H1 (cell line): ENCODE measurements around the gene PRDM10. TPM values are rescaled to one million over a fixed set of nuclear protein-coding genes. Genes with fewer than 3 reads are reported as not detected.

ENCODE experiments used
- HDAC6 ChIP-seq: IDR thresholded peaks from one replicate; pipeline ENCODE4 v1.7.1; 2012; ENCODE audit warnings: low read depth, mild to moderate bottlenecking, inconsistent platforms, low read length, moderate library complexity
- KDM4A ChIP-seq: IDR thresholded peaks from one replicate; pipeline ENCODE4 v1.7.1; 2012; ENCODE audit warnings: low read depth, mild to moderate bottlenecking, moderate library complexity, low read length, inconsistent platforms; ENCODE audit not compliant: severe bottlenecking
- POLR2AphosphoS5 ChIP-seq: IDR thresholded peaks from 2 replicates; pipeline ENCODE4 v1.6.1; 2011; ENCODE audit warnings: low read depth, low read length
- SP1 ChIP-seq: IDR thresholded peaks from 2 replicates; pipeline ENCODE4 v1.6.1; 2011; ENCODE audit warnings: low read depth, low read length
- TAF1 ChIP-seq: IDR thresholded peaks from 2 replicates; pipeline ENCODE4 v1.6.1; 2011; ENCODE audit warnings: mild to moderate bottlenecking, low read depth, low read length
- polyA plus RNA-seq, 7 experiments: library from polyadenylated mRNA; depleted of rRNA in 3 of 7; stranded (reverse) in 5 of 7; unstranded in 2 of 7; fragments of >200 nt in 5 of 7; fragments of 200-250 nt in 2 of 7; gene quantifications; 1 replicate in 5 of 7; 2 replicates in 1 of 7; 4 replicates in 1 of 7; pipeline versions ENCODE4 v1.2.1 to v1.2.3, GENCODE V29; 2011 to 2013; ENCODE audit warnings: missing spikeins in 2 of 7, mixed read lengths in 2 of 7
- total RNA-seq: library from RNA; stranded (reverse); fragmentation: NEBNext Ultra II Directional; extraction: Animal tissue kit (Norgen Biotek cat#: 25700); gene quantifications from 2 replicates; pipeline ENCODE4 v1.2.1, GENCODE V29; 2021
- TF ChIP-seq, protein P1 (sequence below): fragments of 300-600 bp; sonication (generic); IDR thresholded peaks from 2 replicates; pipeline ENCODE4 v1.7.1; 2012; ENCODE audit warnings: low read length, moderate library complexity, mild to moderate bottlenecking, inconsistent platforms; ENCODE audit not compliant: insufficient replicate concordance

Gene PRDM10
- total and polyA plus RNA-seq, 2 of the 8 experiments (the other 6 are each of a cell fraction or from before 2014, with no cell fraction given), result 15.5 to 19.2 TPM

GRCh38 chr11:129959687-129960086, 42.9 kb downstream of the PRDM10 start (continued):
- TF ChIP-seq, protein P1, sequence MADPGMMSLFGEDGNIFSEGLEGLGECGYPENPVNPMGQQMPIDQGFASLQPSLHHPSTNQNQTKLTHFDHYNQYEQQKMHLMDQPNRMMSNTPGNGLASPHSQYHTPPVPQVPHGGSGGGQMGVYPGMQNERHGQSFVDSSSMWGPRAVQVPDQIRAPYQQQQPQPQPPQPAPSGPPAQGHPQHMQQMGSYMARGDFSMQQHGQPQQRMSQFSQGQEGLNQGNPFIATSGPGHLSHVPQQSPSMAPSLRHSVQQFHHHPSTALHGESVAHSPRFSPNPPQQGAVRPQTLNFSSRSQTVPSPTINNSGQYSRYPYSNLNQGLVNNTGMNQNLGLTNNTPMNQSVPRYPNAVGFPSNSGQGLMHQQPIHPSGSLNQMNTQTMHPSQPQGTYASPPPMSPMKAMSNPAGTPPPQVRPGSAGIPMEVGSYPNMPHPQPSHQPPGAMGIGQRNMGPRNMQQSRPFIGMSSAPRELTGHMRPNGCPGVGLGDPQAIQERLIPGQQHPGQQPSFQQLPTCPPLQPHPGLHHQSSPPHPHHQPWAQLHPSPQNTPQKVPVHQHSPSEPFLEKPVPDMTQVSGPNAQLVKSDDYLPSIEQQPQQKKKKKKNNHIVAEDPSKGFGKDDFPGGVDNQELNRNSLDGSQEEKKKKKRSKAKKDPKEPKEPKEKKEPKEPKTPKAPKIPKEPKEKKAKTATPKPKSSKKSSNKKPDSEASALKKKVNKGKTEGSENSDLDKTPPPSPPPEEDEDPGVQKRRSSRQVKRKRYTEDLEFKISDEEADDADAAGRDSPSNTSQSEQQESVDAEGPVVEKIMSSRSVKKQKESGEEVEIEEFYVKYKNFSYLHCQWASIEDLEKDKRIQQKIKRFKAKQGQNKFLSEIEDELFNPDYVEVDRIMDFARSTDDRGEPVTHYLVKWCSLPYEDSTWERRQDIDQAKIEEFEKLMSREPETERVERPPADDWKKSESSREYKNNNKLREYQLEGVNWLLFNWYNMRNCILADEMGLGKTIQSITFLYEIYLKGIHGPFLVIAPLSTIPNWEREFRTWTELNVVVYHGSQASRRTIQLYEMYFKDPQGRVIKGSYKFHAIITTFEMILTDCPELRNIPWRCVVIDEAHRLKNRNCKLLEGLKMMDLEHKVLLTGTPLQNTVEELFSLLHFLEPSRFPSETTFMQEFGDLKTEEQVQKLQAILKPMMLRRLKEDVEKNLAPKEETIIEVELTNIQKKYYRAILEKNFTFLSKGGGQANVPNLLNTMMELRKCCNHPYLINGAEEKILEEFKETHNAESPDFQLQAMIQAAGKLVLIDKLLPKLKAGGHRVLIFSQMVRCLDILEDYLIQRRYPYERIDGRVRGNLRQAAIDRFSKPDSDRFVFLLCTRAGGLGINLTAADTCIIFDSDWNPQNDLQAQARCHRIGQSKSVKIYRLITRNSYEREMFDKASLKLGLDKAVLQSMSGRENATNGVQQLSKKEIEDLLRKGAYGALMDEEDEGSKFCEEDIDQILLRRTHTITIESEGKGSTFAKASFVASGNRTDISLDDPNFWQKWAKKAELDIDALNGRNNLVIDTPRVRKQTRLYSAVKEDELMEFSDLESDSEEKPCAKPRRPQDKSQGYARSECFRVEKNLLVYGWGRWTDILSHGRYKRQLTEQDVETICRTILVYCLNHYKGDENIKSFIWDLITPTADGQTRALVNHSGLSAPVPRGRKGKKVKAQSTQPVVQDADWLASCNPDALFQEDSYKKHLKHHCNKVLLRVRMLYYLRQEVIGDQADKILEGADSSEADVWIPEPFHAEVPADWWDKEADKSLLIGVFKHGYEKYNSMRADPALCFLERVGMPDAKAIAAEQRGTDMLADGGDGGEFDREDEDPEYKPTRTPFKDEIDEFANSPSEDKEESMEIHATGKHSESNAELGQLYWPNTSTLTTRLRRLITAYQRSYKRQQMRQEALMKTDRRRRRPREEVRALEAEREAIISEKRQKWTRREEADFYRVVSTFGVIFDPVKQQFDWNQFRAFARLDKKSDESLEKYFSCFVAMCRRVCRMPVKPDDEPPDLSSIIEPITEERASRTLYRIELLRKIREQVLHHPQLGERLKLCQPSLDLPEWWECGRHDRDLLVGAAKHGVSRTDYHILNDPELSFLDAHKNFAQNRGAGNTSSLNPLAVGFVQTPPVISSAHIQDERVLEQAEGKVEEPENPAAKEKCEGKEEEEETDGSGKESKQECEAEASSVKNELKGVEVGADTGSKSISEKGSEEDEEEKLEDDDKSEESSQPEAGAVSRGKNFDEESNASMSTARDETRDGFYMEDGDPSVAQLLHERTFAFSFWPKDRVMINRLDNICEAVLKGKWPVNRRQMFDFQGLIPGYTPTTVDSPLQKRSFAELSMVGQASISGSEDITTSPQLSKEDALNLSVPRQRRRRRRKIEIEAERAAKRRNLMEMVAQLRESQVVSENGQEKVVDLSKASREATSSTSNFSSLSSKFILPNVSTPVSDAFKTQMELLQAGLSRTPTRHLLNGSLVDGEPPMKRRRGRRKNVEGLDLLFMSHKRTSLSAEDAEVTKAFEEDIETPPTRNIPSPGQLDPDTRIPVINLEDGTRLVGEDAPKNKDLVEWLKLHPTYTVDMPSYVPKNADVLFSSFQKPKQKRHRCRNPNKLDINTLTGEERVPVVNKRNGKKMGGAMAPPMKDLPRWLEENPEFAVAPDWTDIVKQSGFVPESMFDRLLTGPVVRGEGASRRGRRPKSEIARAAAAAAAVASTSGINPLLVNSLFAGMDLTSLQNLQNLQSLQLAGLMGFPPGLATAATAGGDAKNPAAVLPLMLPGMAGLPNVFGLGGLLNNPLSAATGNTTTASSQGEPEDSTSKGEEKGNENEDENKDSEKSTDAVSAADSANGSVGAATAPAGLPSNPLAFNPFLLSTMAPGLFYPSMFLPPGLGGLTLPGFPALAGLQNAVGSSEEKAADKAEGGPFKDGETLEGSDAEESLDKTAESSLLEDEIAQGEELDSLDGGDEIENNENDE, result no peak
- TF ChIP-seq POLR2AphosphoS5 (no peak), KDM4A (no peak), TAF1 (no peak), HDAC6 (no peak), SP1 (no peak)
